H9 (cell line): Measurements from ENCODE around the gene GRID1. TPM values are rescaled to one million over a fixed set of nuclear protein-coding genes. Genes with fewer than 3 reads are reported as not detected.

Source experiments
- DNase-seq: peaks from one replicate; pipeline ENCODE4 v3.0.0-alpha.2; 2017
- H2AFZ ChIP-seq: one replicate; pipeline ENCODE4 v1.6.1; 2013; ENCODE audit warnings: mild to moderate bottlenecking, low read length, control low read depth, moderate library complexity
- H2AK5ac ChIP-seq: 2 replicates; pipeline ENCODE4 v1.6.1; 2013; ENCODE audit warnings: low read length, control low read depth, mixed read lengths; ENCODE audit not compliant: insufficient read length
- H2BK120ac ChIP-seq: one replicate; pipeline ENCODE4 v1.6.1; 2013; ENCODE audit warnings: low read depth, mild to moderate bottlenecking, low read length, control low read depth, inconsistent platforms; ENCODE audit not compliant: poor library complexity, severe bottlenecking
- H2BK12ac ChIP-seq: 2 replicates; pipeline ENCODE4 v1.6.1; 2013; ENCODE audit warnings: low read length, control low read depth, mixed read lengths, low read depth; ENCODE audit not compliant: insufficient read length
- H2BK15ac ChIP-seq: 2 replicates; pipeline ENCODE4 v1.6.1; 2013; ENCODE audit warnings: low read depth, low read length, control low read depth
- H2BK20ac ChIP-seq: one replicate; pipeline ENCODE4 v1.6.1; 2013; ENCODE audit warnings: low read depth, mild to moderate bottlenecking, low read length, control low read depth, inconsistent platforms; ENCODE audit not compliant: poor library complexity, severe bottlenecking
- H2BK5ac ChIP-seq: 2 replicates; pipeline ENCODE4 v1.6.1; 2013; ENCODE audit warnings: low read length, control low read depth, mixed read lengths; ENCODE audit not compliant: insufficient read length
- H3K14ac ChIP-seq: 2 replicates; pipeline ENCODE4 v1.6.1; 2013; ENCODE audit warnings: low read length, control low read depth; ENCODE audit not compliant: insufficient read depth
- H3K18ac ChIP-seq: 2 replicates; pipeline ENCODE4 v1.6.1; 2013; ENCODE audit warnings: low read depth, mild to moderate bottlenecking, mixed read lengths, low read length, control low read depth; ENCODE audit not compliant: insufficient read length
- H3K23ac ChIP-seq: 2 replicates; pipeline ENCODE4 v1.6.1; 2013; ENCODE audit warnings: low read length, control low read depth, mixed read lengths, low read depth; ENCODE audit not compliant: insufficient read length
- H3K23me2 ChIP-seq: 2 replicates; pipeline ENCODE4 v1.6.1; 2013; ENCODE audit warnings: low read depth, mild to moderate bottlenecking, mixed read lengths, low read length, control low read depth; ENCODE audit not compliant: insufficient read length, poor library complexity, severe bottlenecking
- H3K27ac ChIP-seq: 2 replicates; pipeline ENCODE4 v1.5.1; 2013; ENCODE audit warnings: low read length, control low read depth, mixed read lengths, low read depth; ENCODE audit not compliant: insufficient read length
- H3K27me3 ChIP-seq: 2 replicates; pipeline ENCODE4 v1.6.1; 2013; ENCODE audit warnings: low read length, control low read depth, inconsistent platforms; ENCODE audit not compliant: insufficient read depth
- H3K4ac ChIP-seq: 2 replicates; pipeline ENCODE4 v1.6.1; 2013; ENCODE audit warnings: low read depth, mild to moderate bottlenecking, control low read depth, inconsistent platforms, low read length, moderate library complexity
- H3K4me1 ChIP-seq: 2 replicates; pipeline ENCODE4 v1.6.1; 2013; ENCODE audit warnings: low read length, control low read depth, inconsistent platforms; ENCODE audit not compliant: insufficient read depth
- H3K4me2 ChIP-seq: 2 replicates; pipeline ENCODE4 v1.6.1; 2013; ENCODE audit warnings: low read length, control low read depth, mixed read lengths; ENCODE audit not compliant: insufficient read length, insufficient read depth
- H3K56ac ChIP-seq: 2 replicates; pipeline ENCODE4 v1.6.1; 2013; ENCODE audit warnings: low read depth, mild to moderate bottlenecking, mixed read lengths, low read length, control low read depth; ENCODE audit not compliant: insufficient read length
- H3K79me1 ChIP-seq: 2 replicates; pipeline ENCODE4 v1.6.1; 2013; ENCODE audit warnings: low read depth, mild to moderate bottlenecking, moderate library complexity, low read length, control low read depth, inconsistent platforms; ENCODE audit not compliant: insufficient read depth, poor library complexity, severe bottlenecking
- H3K79me2 ChIP-seq: 2 replicates; pipeline ENCODE4 v1.6.1; 2013; ENCODE audit warnings: low read length, control low read depth, inconsistent platforms; ENCODE audit not compliant: insufficient read depth
- H3K9ac ChIP-seq: 2 replicates; pipeline ENCODE4 v1.6.1; 2013; ENCODE audit warnings: low read length, control low read depth, mixed read lengths; ENCODE audit not compliant: insufficient read length; ENCODE audit errors: extremely low read depth
- H3K9me3 ChIP-seq: one replicate; pipeline ENCODE4 v1.6.1; 2013; ENCODE audit warnings: low read depth, low read length, inconsistent platforms; ENCODE audit not compliant: control insufficient read depth
- H3T11ph ChIP-seq: one replicate; pipeline ENCODE4 v1.6.1; 2013; ENCODE audit warnings: mild to moderate bottlenecking, low read length, control low read depth, inconsistent platforms
- H4K20me1 ChIP-seq: one replicate; pipeline ENCODE4 v1.6.1; 2013; ENCODE audit not compliant: control insufficient read depth, insufficient read length, insufficient read depth
- H4K5ac ChIP-seq: 2 replicates; pipeline ENCODE4 v1.6.1; 2013; ENCODE audit warnings: low read depth, mild to moderate bottlenecking, mixed read lengths, low read length, control low read depth; ENCODE audit not compliant: insufficient read length
- H4K8ac ChIP-seq: replicated peaks from 2 replicates; pipeline ENCODE4 v1.6.1; 2013; ENCODE audit warnings: low read length, control low read depth, mixed read lengths, low read depth; ENCODE audit not compliant: insufficient read length
- H4K91ac ChIP-seq: 2 replicates; pipeline ENCODE4 v1.6.1; 2013; ENCODE audit warnings: low read depth, mild to moderate bottlenecking, moderate library complexity, mixed read lengths, low read length, control low read depth; ENCODE audit not compliant: insufficient read length
- H3K27ac Mint-ChIP-seq, 3 experiments: 2 replicates in 2 of 3; 3 replicates in 1 of 3; pipeline ENCODE4 v1.8.0; 2020 to 2021; ENCODE audit warnings: mixed read lengths in 3 of 3, mild to moderate bottlenecking in 1 of 3, moderate library complexity in 1 of 3
- H3K27me3 Mint-ChIP-seq: 2 replicates; pipeline ENCODE4 v1.8.0; 2021; ENCODE audit warnings: low read depth, mild to moderate bottlenecking, moderate library complexity, mixed read lengths
- H3K36me3 Mint-ChIP-seq, 3 experiments: 2 replicates in 2 of 3; 3 replicates in 1 of 3; pipeline ENCODE4 v1.8.0; 2020 to 2021; ENCODE audit warnings: low read depth in 3 of 3, mixed read lengths in 3 of 3; ENCODE audit not compliant: insufficient read depth in 1 of 3
- H3K4me1 Mint-ChIP-seq, 2 experiments: 2 replicates each; pipeline ENCODE4 v1.8.0; 2020; ENCODE audit warnings: mixed read lengths in 2 of 2
- H3K4me3 Mint-ChIP-seq, 2 experiments: 2 replicates in 1 of 2; 3 replicates in 1 of 2; pipeline ENCODE4 v1.8.0; 2020 to 2021; ENCODE audit warnings: mild to moderate bottlenecking in 2 of 2, mixed read lengths in 2 of 2, moderate library complexity in 1 of 2
- H3K9me3 Mint-ChIP-seq, 2 experiments: 2 replicates in 1 of 2; 3 replicates in 1 of 2; pipeline ENCODE4 v1.8.0; 2020; ENCODE audit warnings: mild to moderate bottlenecking in 2 of 2, mixed read lengths in 2 of 2, moderate library complexity in 1 of 2
- CTCF ChIP-seq: fragments of 200-600 bp; sonication (generic); conservative IDR thresholded peaks from 3 replicates; pipeline ENCODE4 v1.8.0; 2021; ENCODE audit warnings: antibody characterized with exemption, mild to moderate bottlenecking
- WGBS: extraction: QIAGEN DNeasy Blood & Tissue Kit; methylation state at CpG from one replicate; pipeline ENCODE4 v1.1.7; 2013; ENCODE audit warnings: missing lambda C conversion rate, low lambda C conversion rate, mixed read lengths; ENCODE audit not compliant: insufficient read length; ENCODE audit errors: extremely low coverage; 5-methylcytosine and 5-hydroxymethylcytosine counted together
- total RNA-seq: library from RNA; stranded (reverse); gene quantifications from 2 replicates; pipeline ENCODE4 v1.2.1, GENCODE V29; 2021

The GRID1 gene
- total RNA-seq, 1 experiment from 2014 or later, result 0.35 TPM

- no peak overlapping the region for H3K27ac Mint-ChIP-seq
- no peak for TF ChIP-seq CTCF
- no peak overlapping the region for H2BK20ac ChIP-seq
These were observed 303.9 kb downstream of the GRID1 start for GRCh38 chr10:86062647-86063145.

More at GRCh38 chr10:86062647-86063145, 303.9 kb downstream of the GRID1 start:
- no peaks in the 10 kb centered on the region for H3K9me3 ChIP-seq
- Mint-ChIP-seq H3K4me1 (peaks cover 2 to 7% of the 10 kb centered on the region in 2 experiments; a peak in 2 of 4 replicates), H3K4me3 (no peak overlapping the region), H3K36me3 (no peaks in the 10 kb centered on the region; a peak in 1 of 7 replicates), H3K9me3 (no peaks in the 10 kb centered on the region; a peak in 1 of 5 replicates), H3K27me3 (peaks cover 5% of the 10 kb centered on the region)
- no peak overlapping the region; the same call in 1 of the 2 replicates for H3K14ac ChIP-seq
- no peaks in the 10 kb centered on the region for H3K23me2 ChIP-seq
- WGBS, result no CpG with 5 or more reads among the region's 6 CpGs
- H3K4ac ChIP-seq, result no peak overlapping the region
- no peak overlapping the region for H3K9ac ChIP-seq
- no peak overlapping the region for H3K56ac ChIP-seq
- no peak overlapping the region for H2AFZ ChIP-seq
- no peak for DNase-seq
- H2BK12ac ChIP-seq, result no peak overlapping the region
- no peak overlapping the region for H4K91ac ChIP-seq
- no peak overlapping the region for H2BK15ac ChIP-seq
- H3K4me2 ChIP-seq, result no peak overlapping the region
- no peaks in the 10 kb centered on the region for H3K4me1 ChIP-seq
- no peak overlapping the region for H3K18ac ChIP-seq
- H3K27ac ChIP-seq, result no peak overlapping the region
- no peak overlapping the region for H4K8ac ChIP-seq
- no peak overlapping the region for H2BK120ac ChIP-seq
- no peak overlapping the region for H3K23ac ChIP-seq
- H3K27me3 ChIP-seq, result no peaks in the 10 kb centered on the region
- H3T11ph ChIP-seq, result no peak overlapping the region
- H3K79me2 ChIP-seq, result no peaks in the 10 kb centered on the region
- no peak overlapping the region for H2AK5ac ChIP-seq
- H4K5ac ChIP-seq, result no peak overlapping the region
- H3K79me1 ChIP-seq, result no peaks in the 10 kb centered on the region
- no peaks in the 10 kb centered on the region for H4K20me1 ChIP-seq
- no peak overlapping the region for H2BK5ac ChIP-seq
